Stimulated activated CD8-positive, alpha-beta memory T cell treated with anti-CD3 and anti-CD28 coated beads, Interleukin-4, amount 100 ng/mL, for 48 hours (primary cell): ENCODE measurements around the gene ACTL10.

Experiments used
- DNase-seq: peaks from one replicate; pipeline ENCODE4 v3.0.0-alpha.2; 2020

The ACTL10 gene

GRCh38 chr20:33664085-33664761 lies 2.5 kb upstream of the ACTL10 start:
- DNase-seq: no peak

GRCh38 chr20:33664762-33665144 lies 2.0 kb upstream of the ACTL10 start:
- DNase-seq: no peak

GRCh38 chr20:33667245-33667675 lies 517 bp downstream of the ACTL10 start:
- DNase-seq: peak; percentile 61

GRCh38 chr20:33667676-33668465 lies 1.1 kb downstream of the ACTL10 start:
- peak; percentile 86 for DNase-seq

- DNase-seq: no peak
Measured at GRCh38 chr20:33668466-33669155, 1.9 kb downstream of the ACTL10 start.

- no peak for DNase-seq
Measured at GRCh38 chr20:33669224-33669623, 2.5 kb downstream of the ACTL10 start.

GRCh38 chr20:33669873-33670640 lies 3.3 kb downstream of the ACTL10 start:
- DNase-seq: no peak

GRCh38 chr20:33670715-33671499 lies 4.2 kb downstream of the ACTL10 start:
- no peak for DNase-seq

GRCh38 chr20:33671573-33672288 lies 5.0 kb downstream of the ACTL10 start:
- no peak for DNase-seq

GRCh38 chr20:33672426-33673113 lies 5.8 kb downstream of the ACTL10 start:
- DNase-seq: no peak

- DNase-seq: no peak
Measured at GRCh38 chr20:33673114-33673409, 6.3 kb downstream of the ACTL10 start.

GRCh38 chr20:33673410-33674293 lies 6.9 kb downstream of the ACTL10 start:
- DNase-seq: peak; percentile 51

- peak; percentile 81 for DNase-seq
Measured at GRCh38 chr20:33674294-33675135, 7.8 kb downstream of the ACTL10 start, which contains the start of gene NECAB3. Gene NECAB3, minus strand, starts transcription at chr20:33674428. Its CDS starts 76 bp downstream, at chr20:33674352.

- no peak for DNase-seq
Measured at GRCh38 chr20:33675136-33675959, 8.6 kb downstream of the ACTL10 start.

GRCh38 chr20:33676121-33676520 lies 9.4 kb downstream of the ACTL10 start:
- no peak for DNase-seq

- no peak for DNase-seq
Measured at GRCh38 chr20:33676652-33677645, 10.2 kb downstream of the ACTL10 start.
